Activated naive CD8-positive, alpha-beta T cell treated with anti-CD3 and anti-CD28 coated beads, Interleukin-2, amount 50 U/mL, for 24 hours (primary cell): ENCODE data around the gene OR51B4.
"Not testable (repeated sequence)": the region's sequence is repeated elsewhere in the genome, so short reads cannot be mapped to it uniquely, and the experiment has no call there.

Experiments
- ATAC-seq: fragments of 150-1000 bp; cut with Tn5 transposase; one replicate; pipeline ENCODE4 v1.10.0; 2021
- DNase-seq: peaks from one replicate; pipeline ENCODE4 v3.0.0; 2021
- H3K27ac Mint-ChIP-seq: one replicate; pipeline ENCODE4 v1.8.0; 2021; ENCODE audit warnings: mild to moderate bottlenecking, mixed read lengths
- H3K27me3 Mint-ChIP-seq: one replicate; pipeline ENCODE4 v1.8.0; 2021; ENCODE audit warnings: mixed read lengths
- H3K36me3 Mint-ChIP-seq: one replicate; pipeline ENCODE4 v1.8.0; 2021; ENCODE audit warnings: low read depth, mixed read lengths
- H3K4me1 Mint-ChIP-seq: one replicate; pipeline ENCODE4 v1.8.0; 2021; ENCODE audit warnings: mixed read lengths
- H3K4me3 Mint-ChIP-seq: one replicate; pipeline ENCODE4 v1.8.0; 2021; ENCODE audit warnings: mild to moderate bottlenecking, moderate library complexity, mixed read lengths
- H3K9me3 Mint-ChIP-seq: one replicate; pipeline ENCODE4 v1.8.0; 2021; ENCODE audit warnings: mixed read lengths

Gene OR51B4

DNA sequence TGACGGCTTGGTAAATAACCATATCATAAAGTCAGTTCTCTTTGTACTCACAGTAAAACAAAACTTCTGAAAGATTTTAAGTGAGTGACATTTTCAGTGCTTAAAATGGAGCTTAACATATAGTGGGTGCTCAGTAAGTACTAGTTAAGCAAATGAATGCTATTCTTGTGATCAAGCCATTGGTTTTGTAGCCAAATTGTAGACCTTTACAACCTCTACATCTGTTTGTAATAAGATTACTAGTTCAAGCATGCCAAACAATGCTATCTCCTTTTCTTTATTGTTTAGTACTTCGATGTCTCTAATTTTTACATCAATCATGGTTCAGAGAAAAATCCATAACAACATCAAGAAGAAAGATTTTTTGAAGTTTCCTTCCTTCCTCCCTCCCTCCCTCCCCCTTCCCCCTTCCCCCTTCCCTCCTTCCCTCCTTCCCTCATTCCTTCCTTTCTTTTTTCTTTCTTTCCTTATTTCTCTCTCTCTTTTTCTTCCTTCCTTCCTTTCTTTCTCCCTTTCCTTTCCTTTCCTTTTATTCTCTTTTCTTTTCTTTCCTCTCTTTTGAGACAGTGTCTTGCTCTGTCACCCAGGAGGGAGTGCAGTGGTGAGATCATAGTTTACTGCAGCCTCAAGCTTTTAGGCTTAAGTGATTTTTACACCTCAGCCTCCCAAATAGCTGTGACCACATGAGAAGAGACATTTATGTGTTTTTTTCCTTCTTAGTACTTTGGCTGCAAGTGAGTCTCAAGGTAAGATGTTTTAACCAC lies 5.7 kb upstream of the OR51B4 start:
- no peaks in the 10 kb centered on the region for H3K36me3 Mint-ChIP-seq
- no peaks in the 10 kb centered on the region for H3K9me3 Mint-ChIP-seq
- H3K4me3 Mint-ChIP-seq, result no peak overlapping the region
- DNase-seq (no peak), ATAC-seq (no peak)
- peaks cover 2% of the 10 kb centered on the region for H3K27me3 Mint-ChIP-seq
- no peak overlapping the region for H3K27ac Mint-ChIP-seq
- no peaks in the 10 kb centered on the region for H3K4me1 Mint-ChIP-seq

GRCh38 chr11:5304046-5304445 lies 2.3 kb upstream of the OR51B4 start:
- peaks cover 2% of the 10 kb centered on the region for H3K27me3 Mint-ChIP-seq

GRCh38 chr11:5303626-5304025 lies 1.9 kb upstream of the OR51B4 start:
- Mint-ChIP-seq H3K36me3 (no peaks in the 10 kb centered on the region), H3K9me3 (no peaks in the 10 kb centered on the region), H3K27me3 (peaks cover 4% of the 10 kb centered on the region), H3K4me3 (no peak overlapping the region), H3K4me1 (no peaks in the 10 kb centered on the region), H3K27ac (no peak overlapping the region)
- DNase-seq (no peak), ATAC-seq (no peak)

More at GRCh38 chr11:5304046-5304445, 2.3 kb upstream of the OR51B4 start:
- ATAC-seq, result no peak
- DNase-seq, result no peak
- Mint-ChIP-seq H3K4me1 (no peaks in the 10 kb centered on the region), H3K9me3 (no peaks in the 10 kb centered on the region), H3K36me3 (no peaks in the 10 kb centered on the region), H3K4me3 (no peak overlapping the region), H3K27ac (no peak overlapping the region)

DNA sequence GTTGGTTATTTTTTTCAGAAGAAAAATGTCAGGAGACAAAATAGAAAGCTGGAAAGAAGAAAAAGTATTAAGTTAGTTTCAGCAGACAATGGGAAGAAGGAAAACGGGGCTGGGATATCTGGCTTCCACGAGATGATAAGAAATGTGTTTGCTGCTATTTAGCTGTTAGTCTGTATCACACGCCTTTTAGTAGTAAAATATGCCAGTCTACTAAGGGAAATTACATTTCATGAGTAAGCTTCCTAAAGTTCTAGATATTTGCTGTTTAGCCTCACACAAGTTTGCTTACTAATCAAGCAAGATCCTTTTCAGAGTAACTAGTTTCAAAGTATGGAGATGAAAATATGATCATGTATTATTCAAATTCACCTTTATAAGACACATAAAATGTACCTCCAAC lies 1.5 kb downstream of the OR51B4 start:
- DNase-seq (no peak), ATAC-seq (no peak)
- H3K4me3 Mint-ChIP-seq, result no peak overlapping the region
- peaks cover 1% of the 10 kb centered on the region for H3K27me3 Mint-ChIP-seq
- no peak overlapping the region for H3K27ac Mint-ChIP-seq
- H3K36me3 Mint-ChIP-seq, result no peaks in the 10 kb centered on the region
- no peaks in the 10 kb centered on the region for H3K4me1 Mint-ChIP-seq
- no peaks in the 10 kb centered on the region for H3K9me3 Mint-ChIP-seq

DNA sequence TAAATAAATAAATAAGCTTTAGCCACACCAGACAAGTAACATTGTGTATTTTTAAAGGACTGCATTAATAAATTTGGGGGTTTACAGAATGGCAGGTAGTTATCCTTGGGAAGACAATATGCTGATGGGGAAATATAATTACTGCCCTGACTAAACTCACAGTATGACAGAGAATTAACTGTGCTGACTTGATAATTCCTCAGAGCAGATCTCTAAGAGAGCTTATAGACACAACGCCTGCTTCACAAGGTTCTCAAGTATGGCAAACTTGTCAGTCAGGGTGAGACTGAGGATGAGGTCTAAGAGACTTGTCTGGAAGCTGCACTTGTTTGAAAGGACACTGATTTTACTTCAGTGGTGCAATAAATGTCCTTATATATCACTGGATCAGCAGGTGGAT lies 3.3 kb downstream of the OR51B4 start:
- Mint-ChIP-seq H3K9me3 (no peaks in the 10 kb centered on the region), H3K36me3 (no peaks in the 10 kb centered on the region)

GRCh38 chr11:5297721-5298323 lies 3.9 kb downstream of the OR51B4 start:
- H3K27me3 Mint-ChIP-seq, result peaks cover 1% of the 10 kb centered on the region
- H3K4me1 Mint-ChIP-seq, result no peaks in the 10 kb centered on the region
- H3K27ac Mint-ChIP-seq, result no peak overlapping the region
- H3K4me3 Mint-ChIP-seq, result no peak overlapping the region
- no peaks in the 10 kb centered on the region for H3K9me3 Mint-ChIP-seq
- no peaks in the 10 kb centered on the region for H3K36me3 Mint-ChIP-seq
- ATAC-seq, result no peak
- DNase-seq, result no peak

More for the DNA sequence above, 3.3 kb downstream of the OR51B4 start:
- DNase-seq, result no peak
- no peak for ATAC-seq
- Mint-ChIP-seq H3K27me3 (peaks cover 1% of the 10 kb centered on the region), H3K4me3 (no peak overlapping the region), H3K27ac (no peak overlapping the region), H3K4me1 (no peaks in the 10 kb centered on the region)

GRCh38 chr11:5294342-5294995 lies 7.3 kb downstream of the OR51B4 start:
- not testable (repeated sequence) for H3K27ac Mint-ChIP-seq, ATAC-seq, H3K27me3 Mint-ChIP-seq, H3K9me3 Mint-ChIP-seq, H3K4me3 Mint-ChIP-seq, H3K36me3 Mint-ChIP-seq, DNase-seq, H3K4me1 Mint-ChIP-seq

GRCh38 chr11:5293028-5293427 lies 8.7 kb downstream of the OR51B4 start:
- Mint-ChIP-seq H3K4me1 (no peaks in the 10 kb centered on the region), H3K36me3 (no peaks in the 10 kb centered on the region), H3K27ac (no peak overlapping the region), H3K27me3 (no peaks in the 10 kb centered on the region), H3K4me3 (no peak overlapping the region), H3K9me3 (no peaks in the 10 kb centered on the region)
- ATAC-seq (no peak), DNase-seq (no peak)

DNA sequence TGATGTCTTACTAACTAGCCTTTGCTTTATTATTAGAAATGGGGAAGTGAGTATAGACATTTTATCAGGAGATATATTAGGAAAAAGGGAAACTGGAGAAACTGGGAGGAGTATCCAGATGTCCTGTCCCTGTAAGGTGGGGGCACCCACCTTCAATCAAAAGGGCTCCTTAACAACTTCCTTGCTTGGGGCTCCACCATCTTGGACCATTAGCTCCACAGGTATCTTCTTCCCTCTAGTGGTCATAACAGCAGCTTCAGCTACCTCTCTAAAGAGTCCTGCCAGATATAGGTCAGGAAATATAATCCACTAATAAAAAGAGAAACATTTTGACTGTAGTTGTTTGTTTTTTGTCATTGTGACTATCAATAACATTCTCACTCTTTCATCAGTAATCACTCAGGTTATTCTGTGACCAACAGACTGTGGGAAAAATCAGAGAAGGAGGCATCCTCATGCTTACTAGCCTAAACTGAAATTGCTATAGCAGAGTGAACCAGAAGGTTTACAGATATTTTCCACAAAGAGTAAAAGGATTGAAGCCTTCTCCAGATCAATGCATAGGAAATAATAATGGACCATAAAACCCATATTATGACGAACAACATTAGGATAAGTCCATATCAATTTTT lies 10.4 kb downstream of the OR51B4 start:
- no peak overlapping the region for H3K4me3 Mint-ChIP-seq
- no peaks in the 10 kb centered on the region for H3K36me3 Mint-ChIP-seq
- DNase-seq (no peak), ATAC-seq (no peak)
- H3K27ac Mint-ChIP-seq, result no peak overlapping the region
- H3K27me3 Mint-ChIP-seq, result no peaks in the 10 kb centered on the region
- no peaks in the 10 kb centered on the region for H3K4me1 Mint-ChIP-seq
- no peaks in the 10 kb centered on the region for H3K9me3 Mint-ChIP-seq

- Mint-ChIP-seq H3K4me1 (no peaks in the 10 kb centered on the region), H3K4me3 (no peak overlapping the region), H3K9me3 (no peaks in the 10 kb centered on the region), H3K27ac (no peak overlapping the region), H3K27me3 (no peaks in the 10 kb centered on the region), H3K36me3 (no peaks in the 10 kb centered on the region)
- no peak for DNase-seq
- ATAC-seq, result no peak
These were observed 11.6 kb downstream of the OR51B4 start for GRCh38 chr11:5290106-5290505.

DNA sequence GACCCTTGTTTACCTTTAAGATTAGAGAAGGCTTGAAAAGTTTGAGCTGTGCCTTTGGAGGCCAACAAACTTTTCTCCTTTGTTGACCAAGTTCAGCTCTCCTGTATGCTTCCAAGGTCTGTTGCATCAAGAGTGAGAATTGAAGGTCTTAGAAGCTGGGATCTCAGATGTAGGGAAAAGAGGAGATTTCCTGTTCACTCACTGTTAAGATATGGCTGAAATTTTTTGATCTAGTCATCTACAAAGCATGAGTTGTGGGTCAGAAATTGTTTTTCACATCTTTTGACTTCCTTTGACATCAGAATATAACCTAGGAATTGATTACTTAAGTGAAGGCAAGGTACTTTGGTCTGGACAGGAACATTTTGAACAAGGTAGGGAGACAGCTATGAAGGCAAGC lies 12.1 kb downstream of the OR51B4 start:
- Mint-ChIP-seq H3K4me3 (no peak overlapping the region), H3K27me3 (no peaks in the 10 kb centered on the region), H3K9me3 (no peaks in the 10 kb centered on the region), H3K4me1 (no peaks in the 10 kb centered on the region), H3K36me3 (no peaks in the 10 kb centered on the region), H3K27ac (no peak overlapping the region)
- ATAC-seq (no peak), DNase-seq (no peak)

GRCh38 chr11:5288906-5289550 lies 12.7 kb downstream of the OR51B4 start:
- no peaks in the 10 kb centered on the region for H3K9me3 Mint-ChIP-seq
- no peaks in the 10 kb centered on the region for H3K4me1 Mint-ChIP-seq
- no peak overlapping the region for H3K27ac Mint-ChIP-seq
- no peaks in the 10 kb centered on the region for H3K36me3 Mint-ChIP-seq
- no peak overlapping the region for H3K4me3 Mint-ChIP-seq
- no peaks in the 10 kb centered on the region for H3K27me3 Mint-ChIP-seq
- DNase-seq (no peak), ATAC-seq (no peak)

GRCh38 chr11:5288108-5288905 lies 13.4 kb downstream of the OR51B4 start:
- H3K36me3 Mint-ChIP-seq, result no peaks in the 10 kb centered on the region
- H3K4me3 Mint-ChIP-seq, result no peak overlapping the region
- no peak overlapping the region for H3K27ac Mint-ChIP-seq
- DNase-seq (no peak), ATAC-seq (no peak)
- H3K27me3 Mint-ChIP-seq, result no peaks in the 10 kb centered on the region
- no peaks in the 10 kb centered on the region for H3K4me1 Mint-ChIP-seq
- H3K9me3 Mint-ChIP-seq, result no peaks in the 10 kb centered on the region

DNA sequence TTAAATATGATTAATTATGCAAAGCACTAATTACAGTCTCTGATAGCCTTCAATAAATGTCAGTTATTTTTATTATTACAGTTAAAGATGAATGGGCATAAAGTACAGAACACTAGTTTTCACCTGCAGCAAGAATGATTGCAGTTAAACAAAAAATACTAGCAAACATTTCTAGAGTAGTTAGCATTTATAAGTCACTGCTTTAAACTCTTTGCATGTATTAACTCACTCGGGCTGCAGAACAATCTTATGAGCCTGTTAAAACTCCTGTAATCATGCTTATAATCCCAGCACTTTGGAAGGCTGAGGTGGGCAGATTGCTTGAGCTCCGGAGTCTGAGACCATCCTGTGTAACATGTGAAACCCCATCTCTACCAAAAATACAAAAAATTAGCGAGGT lies 14.8 kb downstream of the OR51B4 start:
- Mint-ChIP-seq H3K4me3 (no peak overlapping the region), H3K27me3 (no peaks in the 10 kb centered on the region), H3K4me1 (no peaks in the 10 kb centered on the region), H3K9me3 (no peaks in the 10 kb centered on the region), H3K36me3 (no peaks in the 10 kb centered on the region), H3K27ac (no peak overlapping the region)
- DNase-seq (no peak), ATAC-seq (no peak)
